Measurements from ENCODE around the gene GNRHR.

GRCh38 chr4:67744561-67745283 lies 9.5 kb downstream of the GNRHR start:
- TF ChIP-seq CTCF (conservative IDR thresholded peaks at IDR 0.05 in 1 of 2, IDR thresholded peaks at IDR 0.05 in 1 of 2; ENCODE audit: extremely low read depth in 1 of 2, insufficient read depth in 1 of 2, low read depth in 1 of 2, low read length in 2 of 2) (no peak), EZH2 (IDR thresholded peaks at IDR 0.05; ENCODE audit: borderline replicate concordance, low read length) (no peak)

Measured in mammary epithelial cell (primary cell).